ENCODE data around the gene KRT73.
A peak's percentile ranks its signal among the peaks of the same experiment; 100 is the strongest.
"Not testable (repeated sequence)": the region's sequence is repeated elsewhere in the genome, so short reads cannot be mapped to it uniquely, and the experiment has no call there.

KRT73 gene

GRCh38 chr12:52604859-52605258 lies 13.5 kb downstream of the KRT73 start:
- H3K27ac ChIP-seq, result no peak overlapping the region
- no peak for DNase-seq (ENCODE audit: low read depth, low spot score)

DNA sequence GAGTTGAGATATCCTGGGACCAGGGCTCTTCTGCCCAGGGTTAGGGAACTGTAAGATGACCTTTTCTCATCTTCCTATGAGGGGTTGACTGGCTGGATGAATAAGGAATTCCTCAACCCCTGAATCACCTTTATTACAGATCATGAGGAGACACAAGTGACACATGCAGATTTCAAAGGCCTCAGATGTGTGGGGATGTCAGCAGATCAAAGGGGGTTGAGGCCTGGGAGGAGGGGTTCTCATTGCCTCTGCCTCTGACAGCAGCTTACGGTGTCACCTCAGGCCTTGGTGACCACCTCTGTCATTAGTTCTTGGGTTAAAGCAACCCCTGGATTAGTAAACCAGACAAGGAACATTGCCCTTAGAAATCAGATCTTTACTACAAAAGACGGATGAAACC lies 15.0 kb downstream of the KRT73 start:
- no peak for DNase-seq (ENCODE audit: low read depth, low spot score)

GRCh38 chr12:52602552-52602951 lies 15.8 kb downstream of the KRT73 start:
- no peak for DNase-seq (ENCODE audit: low read depth, low spot score)
- no peak overlapping the region for H3K27ac ChIP-seq

More for the DNA sequence above, 15.0 kb downstream of the KRT73 start:
- H3K27ac ChIP-seq, result no peak overlapping the region

- H3K27ac ChIP-seq, result no peak overlapping the region
- DNase-seq (ENCODE audit: low read depth, low spot score), result no peak
Observed at GRCh38 chr12:52601671-52602070, 16.7 kb downstream of the KRT73 start.

- DNase-seq (ENCODE audit: low read depth, low spot score), result no peak
Observed at GRCh38 chr12:52600941-52601481, 17.3 kb downstream of the KRT73 start, which contains the start of gene KRT72. TSS of gene KRT72 (minus strand) at chr12:52601463. CDS start at chr12:52601452, 11 bp downstream.

DNA sequence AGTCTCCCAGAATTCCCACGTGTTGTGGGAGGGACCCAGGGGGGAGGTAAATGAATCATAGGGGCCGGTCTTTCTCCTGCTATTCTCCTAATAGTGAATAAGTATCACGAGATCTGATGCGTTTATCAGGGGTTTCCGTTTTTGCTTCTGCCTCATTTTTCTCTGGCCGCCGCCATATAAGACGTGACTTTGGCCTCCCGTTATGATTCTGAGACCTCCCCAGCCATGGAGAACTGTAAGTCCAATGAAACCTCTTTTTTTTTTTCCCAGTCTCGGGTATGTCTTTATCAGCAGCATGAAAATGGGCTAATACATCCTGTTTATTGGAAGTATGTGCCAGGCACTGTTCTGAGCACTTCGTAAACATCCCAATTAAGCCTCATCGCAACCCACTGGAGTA lies 17.9 kb downstream of the KRT73 start:
- H3K27ac ChIP-seq, result no peak overlapping the region
- no peak for DNase-seq (ENCODE audit: low read depth, low spot score)

More at GRCh38 chr12:52600941-52601481, 17.3 kb downstream of the KRT73 start, which contains the start of gene KRT72:
- no peak within 1 kb of the TSS for H3K27ac ChIP-seq

- H3K27ac ChIP-seq, result no peak overlapping the region
- DNase-seq (ENCODE audit: low read depth, low spot score), result no peak
Observed at GRCh38 chr12:52600071-52600470, 18.3 kb downstream of the KRT73 start.

GRCh38 chr12:52598966-52599365 lies 19.4 kb downstream of the KRT73 start:
- no peak overlapping the region for H3K27ac ChIP-seq
- no peak for DNase-seq (ENCODE audit: low read depth, low spot score)

- H3K27ac ChIP-seq; DNase-seq (ENCODE audit: low read depth, low spot score): not testable (repeated sequence)
Observed at GRCh38 chr12:52594237-52594636, 24.1 kb downstream of the KRT73 start.

DNA sequence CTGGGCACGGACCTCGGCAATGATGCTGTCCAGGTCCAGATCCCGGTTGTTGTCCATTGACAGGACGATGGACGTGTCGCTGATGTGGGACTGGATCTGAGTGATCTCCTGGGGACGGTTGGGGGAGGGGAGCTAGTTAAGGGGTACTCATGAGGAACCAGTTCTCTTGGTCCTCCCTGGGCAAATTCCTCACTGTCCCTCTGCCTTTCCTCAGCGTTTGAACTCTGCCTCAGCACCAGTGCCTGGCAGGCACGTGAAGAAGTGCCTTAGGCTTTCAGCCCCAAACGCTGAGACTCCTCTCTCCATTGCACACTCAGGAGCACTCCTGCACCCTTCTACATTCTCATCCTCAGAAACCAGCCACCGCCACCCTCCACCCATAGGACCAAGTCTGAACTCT lies 26.8 kb downstream of the KRT73 start:
- no peak for DNase-seq (ENCODE audit: low read depth, low spot score)
- no peak overlapping the region for H3K27ac ChIP-seq

DNA sequence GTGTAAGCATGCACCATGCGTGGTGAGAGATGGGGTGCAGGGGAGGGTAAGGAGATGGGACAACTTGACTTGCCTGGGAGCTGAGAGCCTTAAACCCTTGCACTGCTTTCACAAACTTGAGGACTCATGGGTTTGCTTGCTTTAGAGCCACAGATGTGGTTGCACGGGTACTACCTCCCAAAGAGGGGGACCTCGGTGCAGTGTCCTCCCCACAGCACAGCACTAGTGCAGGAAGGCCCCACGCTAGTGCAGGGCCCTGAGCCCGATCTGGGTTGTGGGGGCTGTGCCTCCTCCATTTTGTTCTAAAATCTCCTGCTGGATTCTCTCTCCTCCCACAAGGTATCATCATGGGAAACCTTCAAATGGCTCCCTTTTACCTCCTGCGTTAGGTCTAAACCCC lies 28.3 kb downstream of the KRT73 start:
- H3K27ac ChIP-seq, result no peak overlapping the region
- no peak for DNase-seq (ENCODE audit: low read depth, low spot score)

DNA sequence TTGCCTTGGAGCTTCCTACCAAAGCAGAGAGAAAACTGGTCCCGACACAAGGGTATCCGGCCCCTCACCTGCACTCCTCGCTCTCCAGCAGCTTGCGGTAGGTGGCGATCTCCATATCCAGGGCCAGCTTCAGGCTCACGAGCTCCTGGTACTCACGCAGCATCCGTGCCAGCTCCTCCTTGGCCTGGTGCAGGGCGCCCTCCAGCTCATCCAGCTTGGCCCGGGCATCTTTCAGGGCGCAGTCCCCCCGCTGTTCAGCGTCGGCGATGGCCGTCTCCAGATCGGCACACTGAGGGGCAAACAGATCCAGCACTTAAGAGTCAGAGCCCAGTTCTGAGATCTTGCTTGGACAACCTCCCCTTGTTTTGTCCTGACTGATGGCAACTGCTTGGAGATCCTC lies 30.8 kb downstream of the KRT73 start:
- no peak overlapping the region for H3K27ac ChIP-seq
- no peak for DNase-seq (ENCODE audit: low read depth, low spot score)

DNA sequence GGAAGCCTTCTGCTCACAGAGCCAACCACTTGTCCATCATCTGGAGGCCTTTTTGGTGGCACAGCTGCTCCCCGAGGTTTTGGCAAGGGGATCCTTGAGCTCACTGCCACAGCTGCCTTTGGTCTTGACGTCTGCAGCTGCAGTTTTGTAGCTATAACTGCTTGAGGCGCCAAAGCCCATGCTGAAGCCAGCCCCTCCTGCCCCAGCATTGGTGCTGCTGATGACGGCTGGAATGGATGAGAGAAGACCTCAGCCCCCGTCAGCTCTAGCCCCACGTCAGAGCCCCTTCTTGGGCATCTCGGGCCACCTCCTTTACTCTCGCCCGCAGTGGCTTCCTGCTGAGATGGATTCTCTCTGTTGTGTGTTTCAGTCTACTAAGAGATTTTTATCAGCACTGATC lies 32.4 kb downstream of the KRT73 start:
- no peak for DNase-seq (ENCODE audit: low read depth, low spot score)
- H3K27ac ChIP-seq, result no peak overlapping the region

- DNase-seq (ENCODE audit: low read depth, low spot score), result no peak
- H3K27ac ChIP-seq, result no peak overlapping the region
Observed at GRCh38 chr12:52585066-52585465, 33.3 kb downstream of the KRT73 start.

- DNase-seq (ENCODE audit: low read depth, low spot score), result no peak
- no peak overlapping the region for H3K27ac ChIP-seq
Observed at GRCh38 chr12:52584156-52584682, 34.1 kb downstream of the KRT73 start.

- peak overlapping the region; percentile 76 for H3K27ac ChIP-seq
- peak; percentile 87 for DNase-seq (ENCODE audit: low read depth, low spot score)
Observed at GRCh38 chr12:52582971-52583456, 35.3 kb downstream of the KRT73 start.

DNA sequence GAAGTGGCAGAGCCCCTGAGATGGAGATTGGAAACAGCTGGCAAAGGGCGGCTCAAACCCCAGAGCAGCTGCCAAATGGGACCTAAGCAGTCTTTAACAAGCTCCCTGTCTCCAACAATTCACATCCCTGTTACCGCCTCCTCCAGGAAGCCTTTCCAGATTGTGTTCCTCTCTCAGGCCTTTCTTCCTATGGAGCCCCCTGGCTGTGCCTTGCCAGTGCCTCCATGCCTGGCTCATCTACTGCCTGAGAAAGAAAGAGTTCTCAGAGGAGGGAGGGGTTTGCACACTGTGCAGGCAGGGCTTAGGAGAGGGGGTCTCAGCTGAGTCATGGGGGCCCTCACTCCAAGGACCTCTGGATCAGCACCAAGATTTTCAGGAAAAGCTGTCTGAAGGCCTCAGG lies 35.9 kb downstream of the KRT73 start:
- no peak for DNase-seq (ENCODE audit: low read depth, low spot score)
- H3K27ac ChIP-seq, result peak overlapping the region; percentile 76

DNA sequence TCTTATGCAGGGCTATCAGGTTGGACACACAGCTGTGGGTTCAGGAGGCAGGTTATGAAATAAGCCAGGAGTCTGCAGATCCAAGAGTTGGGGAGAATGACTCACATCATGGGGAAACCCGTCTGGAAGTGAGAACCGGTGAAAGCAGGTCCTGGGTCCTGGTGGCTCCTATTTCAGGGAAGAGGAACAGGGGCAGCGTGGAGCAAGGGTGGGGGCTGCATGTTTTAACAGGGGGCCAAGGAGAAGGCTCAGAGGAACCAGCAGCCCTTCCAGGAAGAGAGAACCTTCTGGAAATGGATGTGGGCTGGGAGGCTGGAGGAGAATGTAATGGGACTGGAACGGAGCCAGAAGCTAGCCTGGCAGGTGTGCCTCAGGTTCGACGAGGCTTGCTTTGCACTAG lies 36.9 kb downstream of the KRT73 start:
- H3K27ac ChIP-seq, result peak overlapping the region; percentile 76
- DNase-seq (ENCODE audit: low read depth, low spot score), result peak; percentile 66

- peak overlapping the region; percentile 76 for H3K27ac ChIP-seq
- no peak for DNase-seq (ENCODE audit: low read depth, low spot score)
Observed at GRCh38 chr12:52581066-52581465, 37.3 kb downstream of the KRT73 start.

- DNase-seq (ENCODE audit: low read depth, low spot score), result peak; percentile 36
- peak overlapping the region; percentile 76 for H3K27ac ChIP-seq
Observed at GRCh38 chr12:52580496-52580895, 37.9 kb downstream of the KRT73 start.

GRCh38 chr12:52579468-52580465 lies 38.6 kb downstream of the KRT73 start:
- peak overlapping the region; percentile 76 for H3K27ac ChIP-seq
- peak; percentile 71 for DNase-seq (ENCODE audit: low read depth, low spot score)

Data from epithelial cell of prostate (primary cell).